ENCODE results near the gene CCDC71L. TPM values are rescaled to one million over a fixed set of nuclear protein-coding genes. Genes with fewer than 3 reads are reported as not detected.
A peak's percentile ranks its signal among the peaks of the same experiment; 100 is the strongest.

Gene CCDC71L
- total RNA-seq, 4 donors from 2014 or later = 23.6 to 49.7 (median 27.8) TPM

- no peaks in the 10 kb centered on the region for H3K27me3 ChIP-seq
- H3K4me3 ChIP-seq = no peak overlapping the region
- no peaks in the 10 kb centered on the region for H3K36me3 ChIP-seq
- intact Hi-C loops (cut with DNase I; ENCODE audit: low total_unique reads) = no loop called here
- peaks cover 0 to 4% (median 0%) of the 10 kb centered on the region in 4 donors for H3K4me1 ChIP-seq
- peaks cover 0 to 5% of the 10 kb centered on the region in 2 donors for H3K9me3 ChIP-seq
- in situ Hi-C loops (cut with MboI; ENCODE audit: low pct_ligation_motif_present in 1 of 4, low pct_unique_long_range_greater_than_20kb in 1 of 4, low sequenced_read_pairs in 3 of 4) = no loop called here
- DNase-seq = no peak
- TF ChIP-seq POLR2A (IDR thresholded peaks at IDR 0.05) (no peak), EP300 (IDR thresholded peaks at IDR 0.05; ENCODE audit: low read depth) (no peak), POLR2AphosphoS5 (IDR thresholded peaks at IDR 0.05) (no peak)
- H3K27ac ChIP-seq = no peak overlapping the region
Measured at GRCh38 chr7:106616708-106617051, 44.3 kb downstream of the CCDC71L start.

GRCh38 chr7:106615808-106616707 lies 44.9 kb downstream of the CCDC71L start:
- Histone ChIP-seq H3K27ac (no peak overlapping the region), H3K9me3 (no peaks in the 10 kb centered on the region), H3K4me1 (peaks cover 0 to 8% (median 3%) of the 10 kb centered on the region in 4 donors), H3K4me3 (no peak overlapping the region), H3K27me3 (no peaks in the 10 kb centered on the region), H3K36me3 (no peaks in the 10 kb centered on the region)
- no peak for TF ChIP-seq CTCF (IDR thresholded peaks at IDR 0.05)
- TF ChIP-seq POLR2A (IDR thresholded peaks at IDR 0.05) = no peak
- TF ChIP-seq POLR2AphosphoS5 (IDR thresholded peaks at IDR 0.05) = no peak
- intact Hi-C loops (cut with DNase I; ENCODE audit: low total_unique reads) = no loop called here
- 98 to 100% methylated on average over 3 of the region's 3 CpGs for WGBS, 2 donors (ENCODE audit: low coverage in 1 of 2)
- in situ Hi-C loops (cut with MboI; ENCODE audit: low pct_ligation_motif_present in 1 of 4, low pct_unique_long_range_greater_than_20kb in 1 of 4, low sequenced_read_pairs in 3 of 4) = no loop called here
- DNase-seq = no peak

- 52 to 76% methylated on average over 2 of the region's 2 CpGs for WGBS, 2 donors (ENCODE audit: low coverage in 1 of 2)
- Histone ChIP-seq H3K36me3 (no peaks in the 10 kb centered on the region), H3K4me3 (no peak overlapping the region), H3K4me1 (peaks cover 0 to 8% (median 4%) of the 10 kb centered on the region in 4 donors), H3K9me3 (no peaks in the 10 kb centered on the region), H3K27me3 (no peaks in the 10 kb centered on the region), H3K27ac (peak overlapping the region in 2 of 4 donors; percentile 9 to 22)
- in situ Hi-C loops (cut with MboI; ENCODE audit: low pct_ligation_motif_present in 1 of 4, low pct_unique_long_range_greater_than_20kb in 1 of 4, low sequenced_read_pairs in 3 of 4) = no loop called here
- no peak for DNase-seq
- TF ChIP-seq CTCF (IDR thresholded peaks at IDR 0.05) (no peak), EP300 (IDR thresholded peaks at IDR 0.05; ENCODE audit: low read depth) (no peak), POLR2AphosphoS5 (IDR thresholded peaks at IDR 0.05) (no peak), POLR2A (IDR thresholded peaks at IDR 0.05) (no peak)
- intact Hi-C loops (cut with DNase I; ENCODE audit: low total_unique reads) = loop anchor here (5.0 kb wide), 1 partner anchor 1613 kb away; no protein-coding TSS in a partner anchor
Measured at GRCh38 chr7:106614751-106615150, 46.2 kb downstream of the CCDC71L start.

- no peaks in the 10 kb centered on the region for H3K27me3 ChIP-seq
- no peaks in the 10 kb centered on the region for H3K9me3 ChIP-seq
- no peak for DNase-seq
- in situ Hi-C loops (cut with MboI; ENCODE audit: low pct_ligation_motif_present in 1 of 4, low pct_unique_long_range_greater_than_20kb in 1 of 4, low sequenced_read_pairs in 3 of 4) (no loop called here), intact Hi-C loops (cut with DNase I; ENCODE audit: low total_unique reads) (loop anchor here (5.0 kb wide), 1 partner anchor 1613 kb away; no protein-coding TSS in a partner anchor)
- peaks cover 0 to 15% (median 7%) of the 10 kb centered on the region in 4 donors for H3K4me1 ChIP-seq
- peak overlapping the region in 1 of 4 donors; percentile 22 for H3K27ac ChIP-seq
- H3K36me3 ChIP-seq = no peaks in the 10 kb centered on the region
- TF ChIP-seq POLR2AphosphoS5 (IDR thresholded peaks at IDR 0.05) = no peak
- TF ChIP-seq EP300 (IDR thresholded peaks at IDR 0.05; ENCODE audit: low read depth) = no peak
- TF ChIP-seq CTCF (IDR thresholded peaks at IDR 0.05) = no peak
- no peak for TF ChIP-seq POLR2A (IDR thresholded peaks at IDR 0.05)
- no peak overlapping the region for H3K4me3 ChIP-seq
Measured at GRCh38 chr7:106613848-106614560, 47.0 kb downstream of the CCDC71L start.

All from transverse colon (tissue), 4 donors.